H9 (cell line): Measurements from ENCODE around the gene GRM3. TPM values are rescaled to one million over a fixed set of nuclear protein-coding genes. Genes with fewer than 3 reads are reported as not detected.

Source experiments
- DNase-seq: peaks from one replicate; pipeline ENCODE4 v3.0.0-alpha.2; 2017
- H2AFZ ChIP-seq: one replicate; pipeline ENCODE4 v1.6.1; 2013; ENCODE audit warnings: mild to moderate bottlenecking, low read length, control low read depth, moderate library complexity
- H2AK5ac ChIP-seq: 2 replicates; pipeline ENCODE4 v1.6.1; 2013; ENCODE audit warnings: low read length, control low read depth, mixed read lengths; ENCODE audit not compliant: insufficient read length
- H2BK120ac ChIP-seq: one replicate; pipeline ENCODE4 v1.6.1; 2013; ENCODE audit warnings: low read depth, mild to moderate bottlenecking, low read length, control low read depth, inconsistent platforms; ENCODE audit not compliant: poor library complexity, severe bottlenecking
- H2BK12ac ChIP-seq: 2 replicates; pipeline ENCODE4 v1.6.1; 2013; ENCODE audit warnings: low read length, control low read depth, mixed read lengths, low read depth; ENCODE audit not compliant: insufficient read length
- H2BK15ac ChIP-seq: 2 replicates; pipeline ENCODE4 v1.6.1; 2013; ENCODE audit warnings: low read depth, low read length, control low read depth
- H2BK20ac ChIP-seq: one replicate; pipeline ENCODE4 v1.6.1; 2013; ENCODE audit warnings: low read depth, mild to moderate bottlenecking, low read length, control low read depth, inconsistent platforms; ENCODE audit not compliant: poor library complexity, severe bottlenecking
- H2BK5ac ChIP-seq: 2 replicates; pipeline ENCODE4 v1.6.1; 2013; ENCODE audit warnings: low read length, control low read depth, mixed read lengths; ENCODE audit not compliant: insufficient read length
- H3K14ac ChIP-seq: 2 replicates; pipeline ENCODE4 v1.6.1; 2013; ENCODE audit warnings: low read length, control low read depth; ENCODE audit not compliant: insufficient read depth
- H3K18ac ChIP-seq: 2 replicates; pipeline ENCODE4 v1.6.1; 2013; ENCODE audit warnings: low read depth, mild to moderate bottlenecking, mixed read lengths, low read length, control low read depth; ENCODE audit not compliant: insufficient read length
- H3K23ac ChIP-seq: 2 replicates; pipeline ENCODE4 v1.6.1; 2013; ENCODE audit warnings: low read length, control low read depth, mixed read lengths, low read depth; ENCODE audit not compliant: insufficient read length
- H3K23me2 ChIP-seq: 2 replicates; pipeline ENCODE4 v1.6.1; 2013; ENCODE audit warnings: low read depth, mild to moderate bottlenecking, mixed read lengths, low read length, control low read depth; ENCODE audit not compliant: insufficient read length, poor library complexity, severe bottlenecking
- H3K27ac ChIP-seq: 2 replicates; pipeline ENCODE4 v1.5.1; 2013; ENCODE audit warnings: low read length, control low read depth, mixed read lengths, low read depth; ENCODE audit not compliant: insufficient read length
- H3K27me3 ChIP-seq: 2 replicates; pipeline ENCODE4 v1.6.1; 2013; ENCODE audit warnings: low read length, control low read depth, inconsistent platforms; ENCODE audit not compliant: insufficient read depth
- H3K4ac ChIP-seq: 2 replicates; pipeline ENCODE4 v1.6.1; 2013; ENCODE audit warnings: low read depth, mild to moderate bottlenecking, control low read depth, inconsistent platforms, low read length, moderate library complexity
- H3K4me1 ChIP-seq: 2 replicates; pipeline ENCODE4 v1.6.1; 2013; ENCODE audit warnings: low read length, control low read depth, inconsistent platforms; ENCODE audit not compliant: insufficient read depth
- H3K4me2 ChIP-seq: 2 replicates; pipeline ENCODE4 v1.6.1; 2013; ENCODE audit warnings: low read length, control low read depth, mixed read lengths; ENCODE audit not compliant: insufficient read length, insufficient read depth
- H3K56ac ChIP-seq: 2 replicates; pipeline ENCODE4 v1.6.1; 2013; ENCODE audit warnings: low read depth, mild to moderate bottlenecking, mixed read lengths, low read length, control low read depth; ENCODE audit not compliant: insufficient read length
- H3K79me1 ChIP-seq: 2 replicates; pipeline ENCODE4 v1.6.1; 2013; ENCODE audit warnings: low read depth, mild to moderate bottlenecking, moderate library complexity, low read length, control low read depth, inconsistent platforms; ENCODE audit not compliant: insufficient read depth, poor library complexity, severe bottlenecking
- H3K79me2 ChIP-seq: 2 replicates; pipeline ENCODE4 v1.6.1; 2013; ENCODE audit warnings: low read length, control low read depth, inconsistent platforms; ENCODE audit not compliant: insufficient read depth
- H3K9ac ChIP-seq: 2 replicates; pipeline ENCODE4 v1.6.1; 2013; ENCODE audit warnings: low read length, control low read depth, mixed read lengths; ENCODE audit not compliant: insufficient read length; ENCODE audit errors: extremely low read depth
- H3K9me3 ChIP-seq: one replicate; pipeline ENCODE4 v1.6.1; 2013; ENCODE audit warnings: low read depth, low read length, inconsistent platforms; ENCODE audit not compliant: control insufficient read depth
- H3T11ph ChIP-seq: one replicate; pipeline ENCODE4 v1.6.1; 2013; ENCODE audit warnings: mild to moderate bottlenecking, low read length, control low read depth, inconsistent platforms
- H4K20me1 ChIP-seq: one replicate; pipeline ENCODE4 v1.6.1; 2013; ENCODE audit not compliant: control insufficient read depth, insufficient read length, insufficient read depth
- H4K5ac ChIP-seq: 2 replicates; pipeline ENCODE4 v1.6.1; 2013; ENCODE audit warnings: low read depth, mild to moderate bottlenecking, mixed read lengths, low read length, control low read depth; ENCODE audit not compliant: insufficient read length
- H4K8ac ChIP-seq: replicated peaks from 2 replicates; pipeline ENCODE4 v1.6.1; 2013; ENCODE audit warnings: low read length, control low read depth, mixed read lengths, low read depth; ENCODE audit not compliant: insufficient read length
- H4K91ac ChIP-seq: 2 replicates; pipeline ENCODE4 v1.6.1; 2013; ENCODE audit warnings: low read depth, mild to moderate bottlenecking, moderate library complexity, mixed read lengths, low read length, control low read depth; ENCODE audit not compliant: insufficient read length
- H3K27ac Mint-ChIP-seq, 3 experiments: 2 replicates in 2 of 3; 3 replicates in 1 of 3; pipeline ENCODE4 v1.8.0; 2020 to 2021; ENCODE audit warnings: mixed read lengths in 3 of 3, mild to moderate bottlenecking in 1 of 3, moderate library complexity in 1 of 3
- H3K27me3 Mint-ChIP-seq: 2 replicates; pipeline ENCODE4 v1.8.0; 2021; ENCODE audit warnings: low read depth, mild to moderate bottlenecking, moderate library complexity, mixed read lengths
- H3K36me3 Mint-ChIP-seq, 3 experiments: 2 replicates in 2 of 3; 3 replicates in 1 of 3; pipeline ENCODE4 v1.8.0; 2020 to 2021; ENCODE audit warnings: low read depth in 3 of 3, mixed read lengths in 3 of 3; ENCODE audit not compliant: insufficient read depth in 1 of 3
- H3K4me1 Mint-ChIP-seq, 2 experiments: 2 replicates each; pipeline ENCODE4 v1.8.0; 2020; ENCODE audit warnings: mixed read lengths in 2 of 2
- H3K4me3 Mint-ChIP-seq, 2 experiments: 2 replicates in 1 of 2; 3 replicates in 1 of 2; pipeline ENCODE4 v1.8.0; 2020 to 2021; ENCODE audit warnings: mild to moderate bottlenecking in 2 of 2, mixed read lengths in 2 of 2, moderate library complexity in 1 of 2
- H3K9me3 Mint-ChIP-seq, 2 experiments: 2 replicates in 1 of 2; 3 replicates in 1 of 2; pipeline ENCODE4 v1.8.0; 2020; ENCODE audit warnings: mild to moderate bottlenecking in 2 of 2, mixed read lengths in 2 of 2, moderate library complexity in 1 of 2
- CTCF ChIP-seq: fragments of 200-600 bp; sonication (generic); conservative IDR thresholded peaks from 3 replicates; pipeline ENCODE4 v1.8.0; 2021; ENCODE audit warnings: antibody characterized with exemption, mild to moderate bottlenecking
- WGBS: extraction: QIAGEN DNeasy Blood & Tissue Kit; methylation state at CpG from one replicate; pipeline ENCODE4 v1.1.7; 2013; ENCODE audit warnings: missing lambda C conversion rate, low lambda C conversion rate, mixed read lengths; ENCODE audit not compliant: insufficient read length; ENCODE audit errors: extremely low coverage; 5-methylcytosine and 5-hydroxymethylcytosine counted together
- total RNA-seq: library from RNA; stranded (reverse); gene quantifications from 2 replicates; pipeline ENCODE4 v1.2.1, GENCODE V29; 2021

GRM3 gene
- total RNA-seq, 1 experiment from 2014 or later, result 0.15 TPM

- H2BK20ac ChIP-seq, result no peak overlapping the region
- H2AK5ac ChIP-seq, result no peak overlapping the region
- no peak overlapping the region for H3K27ac ChIP-seq
- TF ChIP-seq CTCF, result no peak
- H3K9me3 ChIP-seq, result no peaks in the 10 kb centered on the region
- H3K27me3 ChIP-seq, result no peaks in the 10 kb centered on the region
- Mint-ChIP-seq H3K36me3 (no peaks in the 10 kb centered on the region), H3K4me1 (peaks cover 9 to 12% of the 10 kb centered on the region in 2 experiments), H3K9me3 (no peaks in the 10 kb centered on the region), H3K4me3 (no peak overlapping the region), H3K27ac (no peak overlapping the region), H3K27me3 (no peaks in the 10 kb centered on the region)
- no peaks in the 10 kb centered on the region for H3K79me2 ChIP-seq
- H3K14ac ChIP-seq, result no peak overlapping the region
- no peak overlapping the region for H2BK15ac ChIP-seq
- no peak overlapping the region for H3K9ac ChIP-seq
- no CpG with 5 or more reads among the region's 4 CpGs for WGBS
- H2BK12ac ChIP-seq, result no peak overlapping the region
- no peak overlapping the region for H4K8ac ChIP-seq
- H3K23ac ChIP-seq, result no peak overlapping the region
- H2AFZ ChIP-seq, result no peak overlapping the region
- no peak overlapping the region for H2BK120ac ChIP-seq
- no peaks in the 10 kb centered on the region for H3K4me1 ChIP-seq
- H3K4ac ChIP-seq, result no peak overlapping the region
- H3K23me2 ChIP-seq, result no peaks in the 10 kb centered on the region
- no peak overlapping the region for H4K91ac ChIP-seq
- no peak overlapping the region for H4K5ac ChIP-seq
- H3K4me2 ChIP-seq, result no peak overlapping the region
- no peaks in the 10 kb centered on the region for H4K20me1 ChIP-seq
- H3T11ph ChIP-seq, result no peak overlapping the region
- no peak overlapping the region for H3K56ac ChIP-seq
- no peak overlapping the region for H2BK5ac ChIP-seq
- DNase-seq, result no peak
- no peak overlapping the region for H3K18ac ChIP-seq
- H3K79me1 ChIP-seq, result no peaks in the 10 kb centered on the region
Observed at GRCh38 chr7:86825264-86825663, 181.6 kb downstream of the GRM3 start.
